ENCODE results near the gene STRIP1.

STRIP1 gene

GRCh38 chr1:110061341-110061740 is 26.9 kb downstream of the STRIP1 start:
- no peak for DNase-seq (ENCODE audit: low read depth)
- H3K4me3 ChIP-seq (ENCODE audit: low read depth, low read length), result no peak overlapping the region
- TF ChIP-seq CTCF (IDR thresholded peaks at IDR 0.05; ENCODE audit: low read depth, low read length, missing control alignments), result no peak

- TF ChIP-seq CTCF (IDR thresholded peaks at IDR 0.05; ENCODE audit: low read depth, low read length, missing control alignments), result no peak
- DNase-seq (ENCODE audit: low read depth), result no peak
- H3K4me3 ChIP-seq (ENCODE audit: low read depth, low read length), result no peak overlapping the region
Observed at GRCh38 chr1:110062612-110063011, 28.2 kb downstream of the STRIP1 start.

GRCh38 chr1:110063781-110064180 is 29.4 kb downstream of the STRIP1 start:
- no peak for TF ChIP-seq CTCF (IDR thresholded peaks at IDR 0.05; ENCODE audit: low read depth, low read length, missing control alignments)
- H3K4me3 ChIP-seq (ENCODE audit: low read depth, low read length), result no peak overlapping the region
- no peak for DNase-seq (ENCODE audit: low read depth)

GRCh38 chr1:110064576-110065337 is 30.3 kb downstream of the STRIP1 start:
- DNase-seq (ENCODE audit: low read depth), result no peak
- no peak overlapping the region for H3K4me3 ChIP-seq (ENCODE audit: low read depth, low read length)
- no peak for TF ChIP-seq CTCF (IDR thresholded peaks at IDR 0.05; ENCODE audit: low read depth, low read length, missing control alignments)

GRCh38 chr1:110065841-110066240 is 31.4 kb downstream of the STRIP1 start:
- H3K4me3 ChIP-seq (ENCODE audit: low read depth, low read length), result no peak overlapping the region
- TF ChIP-seq CTCF (IDR thresholded peaks at IDR 0.05; ENCODE audit: low read depth, low read length, missing control alignments), result no peak
- DNase-seq (ENCODE audit: low read depth), result no peak

GRCh38 chr1:110067479-110067892 is 33.1 kb downstream of the STRIP1 start:
- no peak overlapping the region for H3K4me3 ChIP-seq (ENCODE audit: low read depth, low read length)
- TF ChIP-seq CTCF (IDR thresholded peaks at IDR 0.05; ENCODE audit: low read depth, low read length, missing control alignments), result no peak
- DNase-seq (ENCODE audit: low read depth), result no peak

Data from GM12864 (cell line).